ENCODE results near the gene APOBEC3B. TPM values are rescaled to one million over a fixed set of nuclear protein-coding genes. Genes with fewer than 3 reads are reported as not detected.

APOBEC3B gene
- polyA plus RNA-seq, 1 donor (not counting 4 experiments of a cell fraction or from before 2014, with no cell fraction given), result 3.4 TPM

DNA sequence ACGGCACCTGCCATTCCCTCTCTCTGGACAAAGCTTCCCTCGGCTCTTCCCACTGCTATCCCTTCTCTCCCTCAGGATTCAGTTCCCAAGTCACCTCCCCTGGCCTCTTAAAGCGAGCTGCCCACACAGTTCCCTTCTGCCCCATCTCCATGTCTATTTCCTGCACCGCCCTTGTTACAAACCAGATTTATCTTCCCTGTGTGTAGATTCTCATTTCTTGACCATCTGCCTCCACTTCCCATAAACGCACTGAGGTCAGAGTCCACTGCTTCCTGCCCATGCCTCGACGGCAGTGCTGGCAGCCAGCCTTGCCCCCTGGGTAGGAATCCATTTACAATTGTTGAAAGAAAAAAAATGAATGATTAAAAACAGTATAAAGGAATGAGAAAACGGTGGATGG lies 11.6 kb upstream of the APOBEC3B start:
- TF ChIP-seq EZH2 (IDR thresholded peaks at IDR 0.05; ENCODE audit: low read length), result no peak
- TF ChIP-seq, protein P1, sequence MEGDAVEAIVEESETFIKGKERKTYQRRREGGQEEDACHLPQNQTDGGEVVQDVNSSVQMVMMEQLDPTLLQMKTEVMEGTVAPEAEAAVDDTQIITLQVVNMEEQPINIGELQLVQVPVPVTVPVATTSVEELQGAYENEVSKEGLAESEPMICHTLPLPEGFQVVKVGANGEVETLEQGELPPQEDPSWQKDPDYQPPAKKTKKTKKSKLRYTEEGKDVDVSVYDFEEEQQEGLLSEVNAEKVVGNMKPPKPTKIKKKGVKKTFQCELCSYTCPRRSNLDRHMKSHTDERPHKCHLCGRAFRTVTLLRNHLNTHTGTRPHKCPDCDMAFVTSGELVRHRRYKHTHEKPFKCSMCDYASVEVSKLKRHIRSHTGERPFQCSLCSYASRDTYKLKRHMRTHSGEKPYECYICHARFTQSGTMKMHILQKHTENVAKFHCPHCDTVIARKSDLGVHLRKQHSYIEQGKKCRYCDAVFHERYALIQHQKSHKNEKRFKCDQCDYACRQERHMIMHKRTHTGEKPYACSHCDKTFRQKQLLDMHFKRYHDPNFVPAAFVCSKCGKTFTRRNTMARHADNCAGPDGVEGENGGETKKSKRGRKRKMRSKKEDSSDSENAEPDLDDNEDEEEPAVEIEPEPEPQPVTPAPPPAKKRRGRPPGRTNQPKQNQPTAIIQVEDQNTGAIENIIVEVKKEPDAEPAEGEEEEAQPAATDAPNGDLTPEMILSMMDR (optimal IDR thresholded peaks at IDR 0.05 in 1 of 3, IDR thresholded peaks at IDR 0.05 in 1 of 3, conservative IDR thresholded peaks at IDR 0.05 in 1 of 3; ENCODE audit: extremely low read depth in 1 of 3, insufficient read depth in 2 of 3, low read length in 3 of 3), result no peak

DNA sequence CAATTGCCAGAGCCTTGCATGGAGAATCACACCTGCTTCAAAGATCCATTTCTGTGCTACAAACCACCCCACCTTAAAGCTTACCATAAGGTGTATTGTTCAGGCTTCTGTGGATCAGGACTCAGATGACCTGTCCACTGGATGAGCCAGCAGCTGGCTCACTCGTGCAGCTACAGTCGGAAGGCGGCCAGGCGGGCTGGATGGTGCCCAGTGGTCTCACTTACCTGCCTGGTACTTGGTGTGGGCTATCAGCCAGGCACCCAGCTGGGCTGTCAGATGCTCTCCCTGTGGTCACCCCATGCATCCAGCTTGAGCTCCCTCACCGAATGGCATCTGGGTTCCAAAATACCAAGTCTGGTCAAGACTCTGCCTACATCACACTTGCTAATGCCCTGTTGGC lies 10.9 kb upstream of the APOBEC3B start:
- FAIRE-seq (no peak), DNase-seq (ENCODE audit: low read depth, low spot score) (no peak)
- Histone ChIP-seq H3K4me2 (ENCODE audit: control insufficient read depth, extremely low read depth, insufficient read depth, low read depth, low read length) (no peak overlapping the region), H3K79me2 (ENCODE audit: control insufficient read depth, insufficient read depth, low read length) (no peaks in the 10 kb centered on the region), H3K9ac (ENCODE audit: control insufficient read depth, extremely low read depth, insufficient read depth, low read length) (no peak overlapping the region), H3K36me3 (ENCODE audit: control insufficient read depth in 2 of 2, extremely low read depth in 1 of 2, insufficient read depth in 2 of 2, low read length in 2 of 2) (no peaks in the 10 kb centered on the region), H2AFZ (ENCODE audit: control insufficient read depth, low read length) (no peak overlapping the region), H3K4me3 (ENCODE audit: control insufficient read depth in 2 of 3, extremely low read depth in 1 of 3, insufficient read depth in 2 of 3, low read depth in 1 of 3, low read length in 3 of 3) (no peak overlapping the region), H3K27ac (ENCODE audit: control insufficient read depth, insufficient read depth, low read length) (no peak overlapping the region), H3K27me3 (ENCODE audit: control insufficient read depth, extremely low read depth, insufficient read depth, low read length) (peaks cover 7% of the 10 kb centered on the region), H4K20me1 (ENCODE audit: control insufficient read depth, extremely low read depth, insufficient read depth, low read length) (no peaks in the 10 kb centered on the region), H3K9me3 (ENCODE audit: control insufficient read depth, low read depth, low read length) (no peaks in the 10 kb centered on the region), H3K4me1 (ENCODE audit: control insufficient read depth, extremely low read depth, insufficient read depth, low read length) (no peaks in the 10 kb centered on the region), H3K9me1 (ENCODE audit: control insufficient read depth, extremely low read depth, insufficient read depth, low read length) (no peaks in the 10 kb centered on the region)
- TF ChIP-seq, protein P1 (optimal IDR thresholded peaks at IDR 0.05 in 1 of 3, IDR thresholded peaks at IDR 0.05 in 1 of 3, conservative IDR thresholded peaks at IDR 0.05 in 1 of 3; ENCODE audit: extremely low read depth in 1 of 3, insufficient read depth in 2 of 3, low read length in 3 of 3), result no peak
- no peak for TF ChIP-seq EZH2 (IDR thresholded peaks at IDR 0.05; ENCODE audit: low read length)
- dilution Hi-C loops (cut with MboI; ENCODE audit: extremely low pct_ligation_motif_present, low sequenced_read_pairs), result no loop called here

More for the DNA sequence above, 11.6 kb upstream of the APOBEC3B start:
- FAIRE-seq (no peak), DNase-seq (ENCODE audit: low read depth, low spot score) (no peak)
- no peaks in the 10 kb centered on the region for H3K9me1 ChIP-seq (ENCODE audit: control insufficient read depth, extremely low read depth, insufficient read depth, low read length)
- no peaks in the 10 kb centered on the region for H3K4me1 ChIP-seq (ENCODE audit: control insufficient read depth, extremely low read depth, insufficient read depth, low read length)
- H3K4me2 ChIP-seq (ENCODE audit: control insufficient read depth, extremely low read depth, insufficient read depth, low read depth, low read length), result no peak overlapping the region
- H3K27ac ChIP-seq (ENCODE audit: control insufficient read depth, insufficient read depth, low read length), result no peak overlapping the region
- dilution Hi-C loops (cut with MboI; ENCODE audit: extremely low pct_ligation_motif_present, low sequenced_read_pairs), result no loop called here
- H3K79me2 ChIP-seq (ENCODE audit: control insufficient read depth, insufficient read depth, low read length), result no peaks in the 10 kb centered on the region
- no peak overlapping the region for H3K4me3 ChIP-seq (ENCODE audit: control insufficient read depth in 2 of 3, extremely low read depth in 1 of 3, insufficient read depth in 2 of 3, low read depth in 1 of 3, low read length in 3 of 3)
- no peaks in the 10 kb centered on the region for H4K20me1 ChIP-seq (ENCODE audit: control insufficient read depth, extremely low read depth, insufficient read depth, low read length)
- no peak overlapping the region for H2AFZ ChIP-seq (ENCODE audit: control insufficient read depth, low read length)
- no peak overlapping the region for H3K9ac ChIP-seq (ENCODE audit: control insufficient read depth, extremely low read depth, insufficient read depth, low read length)
- peaks cover 9% of the 10 kb centered on the region for H3K27me3 ChIP-seq (ENCODE audit: control insufficient read depth, extremely low read depth, insufficient read depth, low read length)
- H3K36me3 ChIP-seq (ENCODE audit: control insufficient read depth in 2 of 2, extremely low read depth in 1 of 2, insufficient read depth in 2 of 2, low read length in 2 of 2), result no peaks in the 10 kb centered on the region
- H3K9me3 ChIP-seq (ENCODE audit: control insufficient read depth, low read depth, low read length), result no peaks in the 10 kb centered on the region

Data from keratinocyte (primary cell).